Stimulated activated naive CD8-positive, alpha-beta T cell treated with anti-CD3 and anti-CD28 coated beads, Interleukin-15, amount 100 ng/mL, for 72 hours (primary cell): ENCODE results near the gene WNT9B.

Experiments used
- ATAC-seq: fragments of 150-1000 bp; cut with Tn5 transposase; 2 replicates; pipeline ENCODE4 v1.10.0; 2021; ENCODE audit warnings: mild to moderate bottlenecking, moderate library complexity
- DNase-seq, 2 donors: peaks; one replicate each; pipeline ENCODE4 v3.0.0; 2021 to 2022
- H3K27ac Mint-ChIP-seq, 2 donors: one replicate each; pipeline ENCODE4 v1.8.0; 2022; ENCODE audit warnings: mild to moderate bottlenecking in 2 of 2, mixed read lengths in 2 of 2, moderate library complexity in 2 of 2
- H3K27me3 Mint-ChIP-seq: one replicate; pipeline ENCODE4 v1.8.0; 2022; ENCODE audit warnings: mixed read lengths
- H3K4me1 Mint-ChIP-seq: one replicate; pipeline ENCODE4 v1.8.0; 2022; ENCODE audit warnings: mild to moderate bottlenecking, mixed read lengths
- H3K4me3 Mint-ChIP-seq, 2 donors: one replicate each; pipeline ENCODE4 v1.8.0; 2022; ENCODE audit warnings: mild to moderate bottlenecking in 2 of 2, mixed read lengths in 2 of 2, moderate library complexity in 1 of 2
- H3K9me3 Mint-ChIP-seq, 2 donors: one replicate each; pipeline ENCODE4 v1.8.0; 2022; ENCODE audit warnings: mixed read lengths in 2 of 2

The WNT9B gene

GRCh38 chr17:46851029-46851741 lies at the start of gene WNT9B:
Gene WNT9B (plus strand): TSS chr17:46851583. CDS start chr17:46851639, 56 bp downstream.
- DNase-seq (no peak), ATAC-seq (peak; percentile 46)
- H3K9me3 Mint-ChIP-seq, result no peaks in the 10 kb centered on the region
- H3K4me1 Mint-ChIP-seq, result peaks cover 8% of the 10 kb centered on the region
- peaks cover 97% of the 10 kb centered on the region for H3K27me3 Mint-ChIP-seq
- peak within 1 kb of the TSS; percentile 77 to 80 for H3K4me3 Mint-ChIP-seq
- H3K27ac Mint-ChIP-seq, result no peak within 1 kb of the TSS

GRCh38 chr17:46802800-46803199 lies 48.6 kb upstream of the WNT9B start:
- Mint-ChIP-seq H3K4me1 (no peaks in the 10 kb centered on the region), H3K27ac (no peak overlapping the region), H3K4me3 (no peak overlapping the region), H3K9me3 (peaks cover 0 to 7% of the 10 kb centered on the region in 2 donors), H3K27me3 (peaks cover 9% of the 10 kb centered on the region)
- DNase-seq (no peak), ATAC-seq (no peak)

- Mint-ChIP-seq H3K27ac (no peak overlapping the region), H3K4me3 (no peak overlapping the region), H3K4me1 (no peaks in the 10 kb centered on the region), H3K27me3 (peaks cover 9% of the 10 kb centered on the region), H3K9me3 (peaks cover 0 to 7% of the 10 kb centered on the region in 2 donors)
- ATAC-seq, result no peak
- DNase-seq, result no peak
These were observed 47.8 kb upstream of the WNT9B start for GRCh38 chr17:46803544-46803943.

GRCh38 chr17:46805771-46806170 lies 45.6 kb upstream of the WNT9B start:
- DNase-seq (no peak), ATAC-seq (no peak)
- Mint-ChIP-seq H3K4me1 (no peaks in the 10 kb centered on the region), H3K27ac (no peak overlapping the region), H3K27me3 (peaks cover 12% of the 10 kb centered on the region), H3K9me3 (peaks cover 0 to 2% of the 10 kb centered on the region in 2 donors), H3K4me3 (no peak overlapping the region)

- Mint-ChIP-seq H3K9me3 (no peaks in the 10 kb centered on the region), H3K4me1 (no peaks in the 10 kb centered on the region), H3K4me3 (no peak overlapping the region), H3K27me3 (peaks cover 42% of the 10 kb centered on the region), H3K27ac (no peak overlapping the region)
- DNase-seq (no peak), ATAC-seq (no peak)
These were observed 42.2 kb upstream of the WNT9B start for GRCh38 chr17:46809110-46809571.

GRCh38 chr17:46810837-46811236 lies 40.5 kb upstream of the WNT9B start:
- Mint-ChIP-seq H3K27ac (no peak overlapping the region), H3K4me1 (no peaks in the 10 kb centered on the region), H3K9me3 (no peaks in the 10 kb centered on the region), H3K27me3 (peaks cover 59% of the 10 kb centered on the region), H3K4me3 (no peak overlapping the region)
- no peak for DNase-seq
- ATAC-seq, result no peak

GRCh38 chr17:46811978-46812583 lies 39.3 kb upstream of the WNT9B start:
- ATAC-seq (no peak), DNase-seq (no peak)
- Mint-ChIP-seq H3K9me3 (no peaks in the 10 kb centered on the region), H3K4me3 (no peak overlapping the region), H3K27ac (no peak overlapping the region), H3K4me1 (peaks cover 5% of the 10 kb centered on the region), H3K27me3 (peaks cover 71% of the 10 kb centered on the region)

GRCh38 chr17:46812624-46813318 lies 38.6 kb upstream of the WNT9B start:
- Mint-ChIP-seq H3K27ac (no peak overlapping the region), H3K4me3 (no peak overlapping the region), H3K9me3 (no peaks in the 10 kb centered on the region), H3K27me3 (peaks cover 78% of the 10 kb centered on the region), H3K4me1 (peaks cover 12% of the 10 kb centered on the region)
- no peak for ATAC-seq
- DNase-seq, result no peak

- no peak for ATAC-seq
- DNase-seq, result no peak
- peaks cover 89% of the 10 kb centered on the region for H3K27me3 Mint-ChIP-seq
- H3K9me3 Mint-ChIP-seq, result no peaks in the 10 kb centered on the region
- peaks cover 18% of the 10 kb centered on the region for H3K4me1 Mint-ChIP-seq
- no peak overlapping the region for H3K27ac Mint-ChIP-seq
- no peak overlapping the region for H3K4me3 Mint-ChIP-seq
These were observed 37.5 kb upstream of the WNT9B start for GRCh38 chr17:46813920-46814319.

- Mint-ChIP-seq H3K9me3 (no peaks in the 10 kb centered on the region), H3K27ac (no peak overlapping the region), H3K4me3 (no peak overlapping the region), H3K27me3 (peaks cover 95% of the 10 kb centered on the region), H3K4me1 (peaks cover 24% of the 10 kb centered on the region)
- ATAC-seq, result no peak
- no peak for DNase-seq
These were observed 36.9 kb upstream of the WNT9B start for GRCh38 chr17:46814446-46814845.

GRCh38 chr17:46815474-46816353 lies 35.7 kb upstream of the WNT9B start:
- no peaks in the 10 kb centered on the region for H3K9me3 Mint-ChIP-seq
- H3K27me3 Mint-ChIP-seq, result peaks cover 98% of the 10 kb centered on the region
- DNase-seq, result no peak
- H3K4me1 Mint-ChIP-seq, result peaks cover 36% of the 10 kb centered on the region
- no peak overlapping the region for H3K27ac Mint-ChIP-seq
- H3K4me3 Mint-ChIP-seq, result no peak overlapping the region
- no peak for ATAC-seq

- Mint-ChIP-seq H3K27me3 (peaks cover 100% of the 10 kb centered on the region), H3K4me1 (peaks cover 52% of the 10 kb centered on the region), H3K4me3 (peak overlapping the region; percentile 77 to 84), H3K27ac (no peak overlapping the region), H3K9me3 (no peaks in the 10 kb centered on the region)
- ATAC-seq, result no peak
- no peak for DNase-seq
These were observed 34.1 kb upstream of the WNT9B start for GRCh38 chr17:46817151-46817900.

- peaks cover 56% of the 10 kb centered on the region for H3K4me1 Mint-ChIP-seq
- no peaks in the 10 kb centered on the region for H3K9me3 Mint-ChIP-seq
- H3K4me3 Mint-ChIP-seq, result peak overlapping the region; percentile 77 to 84
- H3K27ac Mint-ChIP-seq, result no peak overlapping the region
- ATAC-seq (no peak), DNase-seq (no peak)
- H3K27me3 Mint-ChIP-seq, result peaks cover 99% of the 10 kb centered on the region
These were observed 33.5 kb upstream of the WNT9B start for GRCh38 chr17:46817901-46818209.

GRCh38 chr17:46818316-46818928 lies 33.0 kb upstream of the WNT9B start, which contains the start of gene WNT3:
Gene WNT3 (minus strand): TSS chr17:46818692. CDS start chr17:46818597, 95 bp downstream.
- Mint-ChIP-seq H3K9me3 (no peaks in the 10 kb centered on the region), H3K4me1 (peaks cover 56% of the 10 kb centered on the region), H3K27me3 (peaks cover 94% of the 10 kb centered on the region), H3K27ac (no peak within 1 kb of the TSS), H3K4me3 (peak within 1 kb of the TSS; percentile 77 to 84)
- peak; percentile 39 to 65 for DNase-seq
- peak; percentile 81 for ATAC-seq
